Brain microvascular endothelial cell (primary cell): ENCODE results near the gene TIGD4.

Experiments used
- DNase-seq: peaks from one replicate; pipeline ENCODE4 v3.0.0-alpha.2; 2020
- H3K27ac ChIP-seq: fragments of 250-450 bp; sonication (Bioruptor Pico); 2 replicates; pipeline ENCODE4 v1.5.1; 2020; ENCODE audit warnings: mild to moderate bottlenecking, moderate library complexity
- H3K27me3 ChIP-seq: fragments of 250-450 bp; sonication (Bioruptor Pico); replicated peaks from 2 replicates; pipeline ENCODE4 v1.5.1; 2020; ENCODE audit warnings: mild to moderate bottlenecking
- H3K36me3 ChIP-seq: fragments of 250-450 bp; sonication (Bioruptor Pico); replicated peaks from 2 replicates; pipeline ENCODE4 v1.5.1; 2020; ENCODE audit warnings: mild to moderate bottlenecking
- H3K4me3 ChIP-seq: 2 replicates; pipeline ENCODE4 v1.5.1; 2011; ENCODE audit warnings: low read depth, mild to moderate bottlenecking, control low read depth, low read length, moderate library complexity
- in situ Hi-C: cut with HindIII; loops from 2 replicates; pipeline ENCODE4 v1.10.0; 2017; ENCODE audit warnings: low sequenced_read_pairs, low pct_ligation_motif_present
- TF ChIP-seq, protein P1 (sequence below): IDR thresholded peaks from 2 replicates; pipeline ENCODE4 v1.5.1; 2011; ENCODE audit warnings: low read depth, mild to moderate bottlenecking, moderate library complexity, low read length, control low read depth, inconsistent platforms; ENCODE audit errors: missing control alignments

Gene TIGD4

DNA sequence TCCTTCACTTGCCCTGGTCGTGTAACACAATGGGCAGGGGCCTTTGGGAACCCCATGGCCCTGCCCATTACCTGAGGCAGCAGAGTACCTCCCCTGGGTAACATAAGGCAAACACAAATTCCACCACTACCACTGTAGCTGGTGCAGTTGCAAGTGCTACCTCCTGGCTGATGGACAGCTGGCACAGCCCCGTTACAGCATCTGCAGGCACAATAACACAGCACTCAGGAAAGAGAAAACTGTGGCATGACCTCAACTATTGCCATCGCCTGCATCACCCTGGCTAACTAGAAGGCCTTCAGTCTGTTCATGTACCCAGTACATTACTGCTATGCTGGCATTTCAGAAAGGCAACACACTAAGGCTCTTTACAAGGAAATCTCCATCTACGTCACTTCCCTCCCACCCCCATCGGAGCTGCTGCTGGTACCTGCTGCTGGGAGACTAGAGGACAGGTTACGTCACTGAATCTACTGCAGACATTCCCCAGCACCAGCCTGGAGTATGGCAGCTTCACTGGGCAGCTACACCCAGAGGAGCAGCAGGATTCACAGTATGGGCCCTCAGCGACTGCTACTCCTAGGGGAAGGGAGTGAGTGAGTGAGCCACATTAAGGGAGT lies 39.6 kb upstream of the TIGD4 start:
- no peaks in the 10 kb centered on the region for H3K36me3 ChIP-seq
- H3K4me3 ChIP-seq: no peak overlapping the region
- in situ Hi-C loops: no loop called here
- H3K27ac ChIP-seq: no peak overlapping the region
- TF ChIP-seq, protein P1, sequence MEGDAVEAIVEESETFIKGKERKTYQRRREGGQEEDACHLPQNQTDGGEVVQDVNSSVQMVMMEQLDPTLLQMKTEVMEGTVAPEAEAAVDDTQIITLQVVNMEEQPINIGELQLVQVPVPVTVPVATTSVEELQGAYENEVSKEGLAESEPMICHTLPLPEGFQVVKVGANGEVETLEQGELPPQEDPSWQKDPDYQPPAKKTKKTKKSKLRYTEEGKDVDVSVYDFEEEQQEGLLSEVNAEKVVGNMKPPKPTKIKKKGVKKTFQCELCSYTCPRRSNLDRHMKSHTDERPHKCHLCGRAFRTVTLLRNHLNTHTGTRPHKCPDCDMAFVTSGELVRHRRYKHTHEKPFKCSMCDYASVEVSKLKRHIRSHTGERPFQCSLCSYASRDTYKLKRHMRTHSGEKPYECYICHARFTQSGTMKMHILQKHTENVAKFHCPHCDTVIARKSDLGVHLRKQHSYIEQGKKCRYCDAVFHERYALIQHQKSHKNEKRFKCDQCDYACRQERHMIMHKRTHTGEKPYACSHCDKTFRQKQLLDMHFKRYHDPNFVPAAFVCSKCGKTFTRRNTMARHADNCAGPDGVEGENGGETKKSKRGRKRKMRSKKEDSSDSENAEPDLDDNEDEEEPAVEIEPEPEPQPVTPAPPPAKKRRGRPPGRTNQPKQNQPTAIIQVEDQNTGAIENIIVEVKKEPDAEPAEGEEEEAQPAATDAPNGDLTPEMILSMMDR: no peak
- H3K27me3 ChIP-seq: no peaks in the 10 kb centered on the region
- DNase-seq: no peak

GRCh38 chr4:152817331-152817730 lies 37.8 kb upstream of the TIGD4 start:
- TF ChIP-seq, protein P1: no peak
- in situ Hi-C loops: no loop called here
- DNase-seq: no peak
- Histone ChIP-seq H3K27ac (no peak overlapping the region), H3K27me3 (no peaks in the 10 kb centered on the region), H3K4me3 (no peak overlapping the region), H3K36me3 (no peaks in the 10 kb centered on the region)

DNA sequence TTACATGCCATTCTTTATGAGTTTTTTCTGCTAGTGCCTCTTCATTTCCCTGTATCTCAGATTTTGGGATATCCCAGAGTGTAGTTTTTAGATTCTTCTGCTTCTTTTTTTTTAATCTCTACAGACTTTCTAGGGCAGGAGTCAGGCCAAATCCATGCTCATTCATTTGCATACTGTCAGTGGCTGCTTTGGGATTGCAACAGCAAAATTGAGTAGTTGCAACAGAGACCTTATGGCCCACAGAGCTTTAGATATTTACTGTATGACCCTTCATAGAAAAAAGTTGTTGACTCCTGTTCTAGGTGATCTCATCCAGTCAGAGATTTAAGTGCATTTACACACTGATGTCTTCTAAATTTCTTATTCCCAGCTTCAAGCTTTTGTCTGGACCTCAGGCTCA lies 35.5 kb upstream of the TIGD4 start:
- in situ Hi-C loops: no loop called here
- Histone ChIP-seq H3K36me3 (no peaks in the 10 kb centered on the region), H3K27me3 (no peaks in the 10 kb centered on the region), H3K4me3 (no peak overlapping the region), H3K27ac (no peak overlapping the region)
- no peak for DNase-seq
- TF ChIP-seq, protein P1: no peak

DNA sequence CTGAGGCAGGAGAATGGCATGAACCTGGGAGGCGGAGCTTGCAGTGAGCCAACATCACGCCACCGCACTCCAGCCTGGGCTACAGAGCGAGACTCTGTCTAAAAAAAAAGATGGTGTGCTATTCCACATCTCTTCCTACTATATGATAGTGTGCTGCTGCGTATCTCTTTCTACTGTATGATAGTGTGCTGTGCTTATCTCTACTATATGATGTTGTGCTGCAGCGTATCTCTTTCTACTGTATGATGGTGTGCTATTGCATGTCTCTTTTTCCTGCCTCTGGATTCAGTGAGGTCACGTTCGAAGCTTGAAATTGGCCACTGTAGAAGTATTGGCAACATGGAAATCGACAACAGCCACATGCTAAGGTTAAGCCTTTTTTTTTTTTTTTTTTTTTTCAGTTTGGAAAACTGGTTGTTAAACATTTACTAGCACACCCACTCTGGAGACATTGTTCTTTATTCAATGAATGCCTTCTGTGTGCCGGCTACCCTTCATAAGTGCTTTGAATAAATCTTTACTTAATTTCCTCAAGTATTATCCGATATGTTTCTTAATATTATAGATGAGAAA lies 31.3 kb upstream of the TIGD4 start:
- H3K27ac ChIP-seq: no peak overlapping the region
- H3K4me3 ChIP-seq: no peak overlapping the region
- TF ChIP-seq, protein P1: no peak
- H3K36me3 ChIP-seq: no peaks in the 10 kb centered on the region
- no peak for DNase-seq
- in situ Hi-C loops: no loop called here
- no peaks in the 10 kb centered on the region for H3K27me3 ChIP-seq

DNA sequence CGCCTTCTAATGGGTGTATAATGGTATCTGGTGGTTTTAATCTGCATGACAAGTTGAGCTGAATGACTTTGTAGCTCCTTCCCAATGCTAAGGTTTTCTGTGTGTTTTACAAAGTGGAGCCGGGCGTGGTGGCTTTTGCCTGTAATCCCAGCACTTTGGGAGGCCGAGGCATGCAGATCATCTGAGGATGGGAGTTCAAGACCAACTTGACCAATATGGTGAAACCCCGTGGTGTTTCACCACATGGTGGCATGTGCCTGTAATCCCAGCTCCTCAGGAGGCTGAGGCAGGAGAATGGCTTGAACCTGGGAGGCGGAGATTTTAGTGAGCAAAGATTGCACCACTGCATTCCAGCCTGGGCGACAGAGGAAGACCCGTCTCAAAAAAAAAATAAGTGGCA lies 29.1 kb upstream of the TIGD4 start:
- no peak for DNase-seq
- no peak overlapping the region for H3K4me3 ChIP-seq
- no peaks in the 10 kb centered on the region for H3K36me3 ChIP-seq
- no peak overlapping the region for H3K27ac ChIP-seq
- H3K27me3 ChIP-seq: no peaks in the 10 kb centered on the region
- TF ChIP-seq, protein P1: no peak
- in situ Hi-C loops: no loop called here
